Ishikawa (cell line): Measurements from ENCODE around the gene CYP2C19.

ENCODE experiments used
- CEBPB ChIP-seq: IDR thresholded peaks from 2 replicates; pipeline ENCODE4 v1.6.1; 2012
- CREB1 ChIP-seq: IDR thresholded peaks from 2 replicates; pipeline ENCODE4 v1.6.1; 2012; ENCODE audit warnings: low read depth
- EGR1 ChIP-seq: IDR thresholded peaks from 2 replicates; pipeline ENCODE4 v1.6.1; 2012
- EP300 ChIP-seq: IDR thresholded peaks from 2 replicates; pipeline ENCODE4 v1.6.1; 2012; ENCODE audit warnings: borderline replicate concordance
- FOXM1 ChIP-seq: IDR thresholded peaks from 2 replicates; pipeline ENCODE4 v1.6.1; 2012; ENCODE audit warnings: low read depth, borderline replicate concordance
- NFIC ChIP-seq: IDR thresholded peaks from 2 replicates; pipeline ENCODE4 v1.6.1; 2012
- RAD21 ChIP-seq: IDR thresholded peaks from 2 replicates; pipeline ENCODE4 v1.6.1; 2012; ENCODE audit warnings: low read depth
- TAF1 ChIP-seq: IDR thresholded peaks from 2 replicates; pipeline ENCODE4 v1.6.1; 2012; ENCODE audit warnings: low read depth, mild to moderate bottlenecking
- TCF12 ChIP-seq: IDR thresholded peaks from 2 replicates; pipeline ENCODE4 v1.6.1; 2012; ENCODE audit warnings: low read depth
- TEAD4 ChIP-seq: IDR thresholded peaks from 2 replicates; pipeline ENCODE4 v1.6.1; 2012
- YY1 ChIP-seq: IDR thresholded peaks from 2 replicates; pipeline ENCODE4 v1.6.1; 2012; ENCODE audit warnings: low read depth
- ZBTB7A ChIP-seq: IDR thresholded peaks from 2 replicates; pipeline ENCODE4 v1.6.1; 2012; ENCODE audit warnings: low read depth
- TF ChIP-seq, protein P1 (sequence below): IDR thresholded peaks from 2 replicates; pipeline ENCODE4 v1.6.1; 2012; ENCODE audit warnings: low read depth, mild to moderate bottlenecking
- TF ChIP-seq, protein P2 (sequence below): IDR thresholded peaks from 2 replicates; pipeline ENCODE4 v1.6.1; 2012
- TF ChIP-seq, protein P3 (sequence below): IDR thresholded peaks from 2 replicates; pipeline ENCODE4 v1.6.1; 2012

Gene CYP2C19

DNA sequence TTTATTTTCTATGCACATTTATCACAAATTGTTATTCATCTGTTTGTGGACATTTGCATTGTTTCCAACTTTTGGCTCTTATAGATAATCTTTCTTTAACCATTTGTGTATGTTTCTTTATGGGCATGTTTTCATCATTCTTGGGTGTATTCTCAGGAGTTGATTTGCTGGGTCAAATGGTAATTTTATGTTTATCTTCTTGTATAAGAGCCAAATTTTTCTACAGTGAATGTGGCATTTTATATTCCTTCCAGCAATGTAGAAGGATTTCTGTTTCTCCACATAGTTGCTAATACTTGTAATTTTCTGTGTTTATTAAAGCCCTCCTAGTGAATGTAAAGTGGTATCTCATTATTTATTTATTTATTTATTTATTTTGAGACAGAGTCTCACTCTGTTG lies 21.8 kb downstream of the CYP2C19 start:
- TF ChIP-seq TAF1 = no peak

DNA sequence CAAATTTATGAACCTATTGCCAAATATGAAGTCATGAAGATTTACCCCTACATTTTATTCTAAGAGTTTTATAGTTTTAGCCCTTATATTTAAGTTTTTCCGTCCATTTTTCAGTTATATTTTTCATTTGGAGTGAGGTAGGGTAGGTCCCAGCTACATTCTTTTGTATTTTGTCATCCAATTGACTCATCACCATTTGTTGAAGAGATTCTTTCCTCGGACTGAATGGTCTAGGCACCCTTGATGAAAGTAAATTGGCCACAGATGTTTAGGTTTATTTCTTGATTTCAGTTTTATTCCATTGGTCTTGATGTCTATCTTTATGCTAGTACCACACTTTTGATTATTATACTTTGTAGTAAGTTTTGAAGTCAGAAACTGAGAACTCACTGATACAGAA lies 22.7 kb downstream of the CYP2C19 start:
- TF ChIP-seq RAD21 = no peak
- no peak for TF ChIP-seq CEBPB
- TF ChIP-seq CREB1 = no peak
- no peak for TF ChIP-seq FOXM1
- TF ChIP-seq EP300 = no peak
- TF ChIP-seq NFIC = no peak
- no peak for TF ChIP-seq TEAD4
- TF ChIP-seq TAF1 = no peak

DNA sequence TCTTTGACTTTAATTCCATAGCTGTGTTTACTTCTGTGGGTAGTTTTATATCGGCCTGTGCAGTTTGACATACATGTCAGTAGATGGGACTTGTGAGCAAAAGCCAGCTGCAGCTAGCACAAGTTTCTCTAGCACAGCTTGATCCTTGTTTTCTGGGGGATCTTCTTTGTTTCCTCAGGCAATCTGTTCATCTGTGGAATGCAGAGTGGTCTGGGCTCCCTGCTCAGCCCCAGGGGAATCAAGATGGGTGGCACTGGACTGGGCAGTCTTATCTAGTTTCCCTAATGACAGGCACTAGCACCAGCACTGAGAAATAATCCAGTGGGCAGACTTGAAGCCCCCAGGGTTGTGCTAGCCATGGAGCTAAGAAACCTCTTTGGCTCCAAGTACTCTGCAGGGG lies 40.8 kb downstream of the CYP2C19 start:
- TF ChIP-seq, protein P1, sequence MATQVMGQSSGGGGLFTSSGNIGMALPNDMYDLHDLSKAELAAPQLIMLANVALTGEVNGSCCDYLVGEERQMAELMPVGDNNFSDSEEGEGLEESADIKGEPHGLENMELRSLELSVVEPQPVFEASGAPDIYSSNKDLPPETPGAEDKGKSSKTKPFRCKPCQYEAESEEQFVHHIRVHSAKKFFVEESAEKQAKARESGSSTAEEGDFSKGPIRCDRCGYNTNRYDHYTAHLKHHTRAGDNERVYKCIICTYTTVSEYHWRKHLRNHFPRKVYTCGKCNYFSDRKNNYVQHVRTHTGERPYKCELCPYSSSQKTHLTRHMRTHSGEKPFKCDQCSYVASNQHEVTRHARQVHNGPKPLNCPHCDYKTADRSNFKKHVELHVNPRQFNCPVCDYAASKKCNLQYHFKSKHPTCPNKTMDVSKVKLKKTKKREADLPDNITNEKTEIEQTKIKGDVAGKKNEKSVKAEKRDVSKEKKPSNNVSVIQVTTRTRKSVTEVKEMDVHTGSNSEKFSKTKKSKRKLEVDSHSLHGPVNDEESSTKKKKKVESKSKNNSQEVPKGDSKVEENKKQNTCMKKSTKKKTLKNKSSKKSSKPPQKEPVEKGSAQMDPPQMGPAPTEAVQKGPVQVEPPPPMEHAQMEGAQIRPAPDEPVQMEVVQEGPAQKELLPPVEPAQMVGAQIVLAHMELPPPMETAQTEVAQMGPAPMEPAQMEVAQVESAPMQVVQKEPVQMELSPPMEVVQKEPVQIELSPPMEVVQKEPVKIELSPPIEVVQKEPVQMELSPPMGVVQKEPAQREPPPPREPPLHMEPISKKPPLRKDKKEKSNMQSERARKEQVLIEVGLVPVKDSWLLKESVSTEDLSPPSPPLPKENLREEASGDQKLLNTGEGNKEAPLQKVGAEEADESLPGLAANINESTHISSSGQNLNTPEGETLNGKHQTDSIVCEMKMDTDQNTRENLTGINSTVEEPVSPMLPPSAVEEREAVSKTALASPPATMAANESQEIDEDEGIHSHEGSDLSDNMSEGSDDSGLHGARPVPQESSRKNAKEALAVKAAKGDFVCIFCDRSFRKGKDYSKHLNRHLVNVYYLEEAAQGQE = no peak
- no peak for TF ChIP-seq EP300
- no peak for TF ChIP-seq TAF1
- TF ChIP-seq NFIC = no peak
- TF ChIP-seq, protein P2, sequence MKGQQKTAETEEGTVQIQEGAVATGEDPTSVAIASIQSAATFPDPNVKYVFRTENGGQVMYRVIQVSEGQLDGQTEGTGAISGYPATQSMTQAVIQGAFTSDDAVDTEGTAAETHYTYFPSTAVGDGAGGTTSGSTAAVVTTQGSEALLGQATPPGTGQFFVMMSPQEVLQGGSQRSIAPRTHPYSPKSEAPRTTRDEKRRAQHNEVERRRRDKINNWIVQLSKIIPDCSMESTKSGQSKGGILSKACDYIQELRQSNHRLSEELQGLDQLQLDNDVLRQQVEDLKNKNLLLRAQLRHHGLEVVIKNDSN = no peak
- no peak for TF ChIP-seq FOXM1
- no peak for TF ChIP-seq CREB1
- TF ChIP-seq, protein P3, sequence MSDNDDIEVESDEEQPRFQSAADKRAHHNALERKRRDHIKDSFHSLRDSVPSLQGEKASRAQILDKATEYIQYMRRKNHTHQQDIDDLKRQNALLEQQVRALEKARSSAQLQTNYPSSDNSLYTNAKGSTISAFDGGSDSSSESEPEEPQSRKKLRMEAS = no peak
- TF ChIP-seq YY1 = no peak
- no peak for TF ChIP-seq TCF12
- TF ChIP-seq EGR1 = no peak
- no peak for TF ChIP-seq RAD21

DNA sequence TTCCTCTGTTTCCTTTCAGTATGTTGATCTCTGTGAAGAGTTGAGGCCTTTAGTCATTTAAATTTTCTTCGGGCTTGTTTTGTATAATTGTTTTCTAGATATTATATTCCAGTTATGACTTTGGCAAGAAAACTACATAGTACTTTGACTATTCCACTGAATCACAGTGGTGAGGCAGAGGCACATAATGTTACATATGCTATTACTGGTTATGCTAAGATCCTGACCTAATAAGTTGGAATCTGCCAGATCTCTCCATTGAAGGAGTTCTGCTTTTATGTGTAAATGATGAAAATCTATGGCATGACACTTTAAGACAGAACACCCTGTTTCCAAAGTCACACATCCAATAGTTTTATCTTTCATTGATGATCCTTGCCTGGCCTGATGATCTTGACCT lies 83.7 kb downstream of the CYP2C19 start:
- TF ChIP-seq TAF1 = no peak
- no peak for TF ChIP-seq YY1
- no peak for TF ChIP-seq EP300
- no peak for TF ChIP-seq ZBTB7A
- no peak for TF ChIP-seq TEAD4
- TF ChIP-seq FOXM1 = no peak
- no peak for TF ChIP-seq TCF12
- TF ChIP-seq EGR1 = no peak
- TF ChIP-seq CEBPB = no peak
- TF ChIP-seq, protein P3 = no peak
- TF ChIP-seq CREB1 = no peak
- TF ChIP-seq, protein P1 = no peak
- TF ChIP-seq, protein P2 = no peak
- TF ChIP-seq NFIC = no peak
- no peak for TF ChIP-seq RAD21

DNA sequence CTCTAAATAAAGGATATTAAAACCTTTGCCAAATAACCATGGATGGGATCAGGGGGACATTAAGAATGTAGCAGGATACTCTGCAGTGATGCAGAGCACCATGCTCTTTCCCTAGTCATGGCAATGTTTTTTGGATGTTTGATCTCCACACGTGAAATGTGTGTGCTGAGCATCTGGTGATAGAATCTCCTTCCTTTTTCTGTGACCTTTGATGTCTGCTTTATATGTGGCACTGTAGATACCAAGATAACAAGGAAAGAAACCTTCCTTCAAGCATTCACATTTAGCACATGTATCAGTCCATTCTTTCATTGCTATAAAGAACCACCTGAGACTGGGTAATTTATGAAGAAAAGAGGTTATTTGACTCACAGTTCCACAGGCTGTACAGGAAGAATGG lies 88.3 kb downstream of the CYP2C19 start:
- TF ChIP-seq TAF1 = no peak
- TF ChIP-seq, protein P3 = no peak
- TF ChIP-seq TCF12 = no peak
- TF ChIP-seq RAD21 = no peak
- no peak for TF ChIP-seq ZBTB7A
- TF ChIP-seq EP300 = no peak
- TF ChIP-seq TEAD4 = no peak

DNA sequence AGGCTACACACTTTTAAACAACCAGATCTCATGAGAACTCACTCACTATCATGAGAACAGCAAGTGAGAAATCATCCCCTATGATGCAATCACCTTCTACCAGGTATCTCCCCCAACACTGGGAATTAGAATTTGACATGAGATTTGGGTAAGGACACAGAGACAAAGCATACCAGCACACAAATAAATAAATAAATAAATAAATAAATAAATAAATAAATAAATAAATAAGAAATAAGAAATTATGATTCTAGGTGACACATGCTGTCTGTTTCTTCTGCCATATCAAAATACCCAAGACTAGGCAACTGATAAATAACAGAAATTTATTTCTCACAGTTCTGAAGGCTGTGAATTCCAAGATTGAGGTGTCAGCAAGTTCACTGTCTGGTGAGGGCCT lies 88.8 kb downstream of the CYP2C19 start:
- TF ChIP-seq, protein P2 = no peak
- TF ChIP-seq FOXM1 (no peak), CREB1 (no peak), RAD21 (no peak), YY1 (no peak)

DNA sequence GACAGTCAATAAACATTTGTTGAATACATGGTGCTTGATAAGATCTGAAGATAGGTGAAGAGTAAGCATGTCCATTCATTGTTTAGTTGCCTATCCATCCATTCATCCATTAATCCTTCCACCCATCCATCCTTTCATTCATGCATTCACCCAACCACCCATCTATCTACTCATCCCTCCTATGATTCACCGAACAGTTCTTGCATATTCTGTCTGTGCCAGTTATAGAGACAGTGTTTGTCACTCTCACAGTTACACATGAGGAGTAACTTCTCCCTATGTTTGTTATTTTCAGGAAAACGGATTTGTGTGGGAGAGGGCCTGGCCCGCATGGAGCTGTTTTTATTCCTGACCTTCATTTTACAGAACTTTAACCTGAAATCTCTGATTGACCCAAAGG lies 90.0 kb downstream of the CYP2C19 start:
- TF ChIP-seq NFIC = no peak
